CD14-positive monocyte (primary cell): ENCODE results near the gene PIN4. TPM values are rescaled to one million over a fixed set of nuclear protein-coding genes. Genes with fewer than 3 reads are reported as not detected.

Experiments
- DNase-seq, 3 donors: peaks; one replicate each; pipeline ENCODE4 v3.0.0-alpha.2; 2011 to 2022
- H2AFZ ChIP-seq: 2 replicates; pipeline ENCODE4 v1.6.0; 2012; ENCODE audit warnings: mild to moderate bottlenecking, low read depth, low read length, inconsistent platforms; ENCODE audit not compliant: insufficient read depth, poor library complexity, severe bottlenecking
- H3K27ac ChIP-seq, 2 donors: 1 replicate in 1 of 2; 2 replicates in 1 of 2; pipeline ENCODE4 v1.5.1; 2012 to 2013; ENCODE audit warnings: low read length in 2 of 2, control low read depth in 1 of 2, inconsistent platforms in 1 of 2, low read depth in 1 of 2, mild to moderate bottlenecking in 1 of 2
- H3K27me3 ChIP-seq, 2 donors: one replicate each; pipeline versions ENCODE4 v1.6.0 to v1.6.1; 2011 to 2013; ENCODE audit warnings: low read length in 2 of 2; ENCODE audit not compliant: control insufficient read depth in 2 of 2, insufficient read depth in 2 of 2
- H3K36me3 ChIP-seq, 2 donors: replicated peaks in 1 of 2; 1 replicate in 1 of 2; 2 replicates in 1 of 2; pipeline versions ENCODE4 v1.5.1 to v1.6.1; 2012 to 2013; ENCODE audit warnings: low read length in 2 of 2, control low read depth in 1 of 2, inconsistent platforms in 1 of 2, mild to moderate bottlenecking in 1 of 2; ENCODE audit not compliant: insufficient read depth in 2 of 2, control insufficient read depth in 1 of 2
- H3K4me1 ChIP-seq, 2 donors: 1 replicate in 1 of 2; 2 replicates in 1 of 2; pipeline versions ENCODE4 v1.5.1 to v1.6.1; 2012 to 2013; ENCODE audit warnings: low read length in 2 of 2, control low read depth in 1 of 2, inconsistent platforms in 1 of 2, mild to moderate bottlenecking in 1 of 2, moderate library complexity in 1 of 2; ENCODE audit not compliant: insufficient read depth in 2 of 2, control insufficient read depth in 1 of 2
- H3K4me2 ChIP-seq: replicated peaks from 2 replicates; pipeline ENCODE3; 2012; ENCODE audit warnings: low read length, moderate library complexity, mild to moderate bottlenecking; ENCODE audit not compliant: poor library complexity, severe bottlenecking; ENCODE audit errors: extremely low read depth
- H3K4me3 ChIP-seq, 3 experiments: fragments of 200-600 bp in 1 of 3; sonication (generic) in 1 of 3; replicated peaks in 1 of 3; 1 replicate in 2 of 3; 2 replicates in 1 of 3; pipeline ENCODE4 v1.5.1; 2011 to 2013; ENCODE audit warnings: low read length in 3 of 3, mild to moderate bottlenecking in 3 of 3, control low read depth in 2 of 3, low read depth in 2 of 3, inconsistent platforms in 1 of 3, moderate library complexity in 1 of 3
- H3K79me2 ChIP-seq: 2 replicates; pipeline ENCODE4 v1.6.0; 2012; ENCODE audit warnings: mild to moderate bottlenecking, control low read depth, inconsistent platforms, low read length, moderate library complexity; ENCODE audit not compliant: insufficient read depth
- H3K9ac ChIP-seq: 2 replicates; pipeline ENCODE4 v1.6.0; 2017; ENCODE audit warnings: low read length, mild to moderate bottlenecking; ENCODE audit not compliant: insufficient read depth, poor library complexity, severe bottlenecking
- H3K9me3 ChIP-seq, 2 donors: replicated peaks in 1 of 2; 1 replicate in 1 of 2; 2 replicates in 1 of 2; pipeline versions ENCODE4 v1.5.1 to v1.6.1; 2012 to 2013; ENCODE audit warnings: low read length in 2 of 2, control low read depth in 1 of 2; ENCODE audit not compliant: control insufficient read depth in 1 of 2, insufficient read depth in 1 of 2
- H4K20me1 ChIP-seq: 2 replicates; pipeline ENCODE4 v1.6.0; 2012; ENCODE audit warnings: mild to moderate bottlenecking, low read length, control low read depth, moderate library complexity; ENCODE audit not compliant: insufficient read depth
- H3K27ac Mint-ChIP-seq, 7 donors: one replicate each; pipeline ENCODE4 v1.8.0; 2020; ENCODE audit warnings: mild to moderate bottlenecking in 7 of 7, mixed read lengths in 7 of 7, moderate library complexity in 6 of 7, inconsistent platforms in 2 of 7
- H3K27me3 Mint-ChIP-seq, 3 donors: one replicate each; pipeline ENCODE4 v1.8.0; 2021 to 2022; ENCODE audit warnings: low read depth in 3 of 3, mild to moderate bottlenecking in 3 of 3, mixed read lengths in 3 of 3, moderate library complexity in 3 of 3, inconsistent platforms in 1 of 3
- H3K36me3 Mint-ChIP-seq, 2 donors: one replicate each; pipeline ENCODE4 v1.8.0; 2020; ENCODE audit warnings: mixed read lengths in 2 of 2, inconsistent platforms in 1 of 2, mild to moderate bottlenecking in 1 of 2
- H3K4me1 Mint-ChIP-seq: one replicate; pipeline ENCODE4 v1.8.0; 2020; ENCODE audit warnings: mild to moderate bottlenecking, mixed read lengths
- H3K4me3 Mint-ChIP-seq, 2 donors: one replicate each; pipeline ENCODE4 v1.8.0; 2020; ENCODE audit warnings: mild to moderate bottlenecking in 2 of 2, mixed read lengths in 2 of 2, moderate library complexity in 1 of 2
- H3K9me3 Mint-ChIP-seq, 7 donors: one replicate each; pipeline ENCODE4 v1.8.0; 2020 to 2022; ENCODE audit warnings: mixed read lengths in 7 of 7, mild to moderate bottlenecking in 6 of 7, moderate library complexity in 6 of 7, inconsistent platforms in 2 of 7
- CTCF ChIP-seq: fragments of 200-600 bp; IDR thresholded peaks from one replicate; pipeline ENCODE4 v1.8.0; 2022; ENCODE audit warnings: antibody characterized with exemption, mild to moderate bottlenecking
- WGBS: methylation state at CpG from one replicate; pipeline ENCODE4 v1.1.5; 2013; ENCODE audit warnings: missing lambda C conversion rate; ENCODE audit not compliant: insufficient coverage; 5-methylcytosine and 5-hydroxymethylcytosine counted together
- intact Hi-C, 2 donors: fragments of 100-400 bp; cut with micrococcal nuclease; formaldehyde crosslinking; loops; one replicate each; pipeline versions ENCODE4 v1.15.0 to v1.15.1; 2023
- polyA plus RNA-seq, 3 donors: library from polyadenylated mRNA; depleted of rRNA in 1 of 3; unstranded in 2 of 3; stranded (reverse) in 1 of 3; fragments of 300-500 nt in 2 of 3; fragments of >200 nt in 1 of 3; fragmentation: Illumina TruSeq in 2 of 3; gene quantifications; 1 replicate in 2 of 3; 2 replicates in 1 of 3; pipeline ENCODE4 v1.2.3, GENCODE V29; 2012 to 2021

The PIN4 gene
- polyA plus RNA-seq, 3 donors = 2.9 to 20.8 (median 16.7) TPM

GRCh38 chrX:72230290-72230689, 48.7 kb downstream of the PIN4 start:
- no peaks in the 10 kb centered on the region for H4K20me1 ChIP-seq
- H3K9ac ChIP-seq = no peak overlapping the region
- no peaks in the 10 kb centered on the region for H3K27me3 ChIP-seq
- peaks cover 2 to 20% (median 11%) of the 10 kb centered on the region in 7 donors for H3K9me3 Mint-ChIP-seq
- no peak for TF ChIP-seq CTCF
- H3K4me1 ChIP-seq = no peaks in the 10 kb centered on the region
- H3K27me3 Mint-ChIP-seq = peaks cover 0 to 6% (median 0%) of the 10 kb centered on the region in 3 donors
- H3K4me1 Mint-ChIP-seq = no peaks in the 10 kb centered on the region
- no peak overlapping the region for H3K27ac Mint-ChIP-seq
- DNase-seq = no peak
- WGBS = no CpG with 5 or more reads among the region's 3 CpGs
- H3K4me2 ChIP-seq = no peak overlapping the region
- H3K27ac ChIP-seq = no peak overlapping the region
- no peaks in the 10 kb centered on the region for H3K79me2 ChIP-seq
- H3K9me3 ChIP-seq = no peaks in the 10 kb centered on the region
- intact Hi-C loops = no loop called here
- H3K4me3 ChIP-seq = no peak overlapping the region
- H3K36me3 Mint-ChIP-seq = peaks cover 9 to 14% of the 10 kb centered on the region in 2 donors
- no peak overlapping the region for H3K4me3 Mint-ChIP-seq
- no peak overlapping the region for H2AFZ ChIP-seq
- H3K36me3 ChIP-seq = no peaks in the 10 kb centered on the region

- peaks cover 0 to 7% (median 5%) of the 10 kb centered on the region in 3 donors for H3K27me3 Mint-ChIP-seq
- no peaks in the 10 kb centered on the region for H3K36me3 ChIP-seq
- peaks cover 11% of the 10 kb centered on the region for H3K4me1 Mint-ChIP-seq
- intact Hi-C loops = no loop called here
- no peak overlapping the region for H3K9ac ChIP-seq
- no peak overlapping the region for H3K27ac Mint-ChIP-seq
- H3K9me3 Mint-ChIP-seq = peaks cover 0 to 6% (median 0%) of the 10 kb centered on the region in 7 donors
- H3K9me3 ChIP-seq = no peaks in the 10 kb centered on the region
- H3K4me3 Mint-ChIP-seq = no peak overlapping the region
- H3K36me3 Mint-ChIP-seq = peaks cover 3 to 4% of the 10 kb centered on the region in 2 donors
- H2AFZ ChIP-seq = no peak overlapping the region
- no peak overlapping the region for H3K27ac ChIP-seq
- peaks cover 7% of the 10 kb centered on the region for H3K79me2 ChIP-seq
- no peaks in the 10 kb centered on the region for H4K20me1 ChIP-seq
- WGBS = no CpG with 5 or more reads among the region's 4 CpGs
- TF ChIP-seq CTCF = no peak
- no peak overlapping the region for H3K4me3 ChIP-seq
- H3K4me2 ChIP-seq = no peak overlapping the region
- no peaks in the 10 kb centered on the region for H3K27me3 ChIP-seq
- peaks cover 7 to 9% of the 10 kb centered on the region in 2 donors for H3K4me1 ChIP-seq
- no peak for DNase-seq
Observed at GRCh38 chrX:72236841-72237240, 55.3 kb downstream of the PIN4 start.
